ENCODE measurements around the gene MRPL34.

MRPL34 gene

GRCh38 chr19:17347361-17347760 lies 41.7 kb downstream of the MRPL34 start:
- no peak for DNase-seq

- DNase-seq = no peak
These were observed 42.2 kb downstream of the MRPL34 start for GRCh38 chr19:17347877-17348276.

GRCh38 chr19:17348700-17349099 lies 43.0 kb downstream of the MRPL34 start:
- peak; percentile 76 for DNase-seq

GRCh38 chr19:17351815-17352435 lies 46.3 kb downstream of the MRPL34 start:
- DNase-seq = no peak

GRCh38 chr19:17352608-17353280 lies 47.1 kb downstream of the MRPL34 start:
- DNase-seq = no peak

- no peak for DNase-seq
These were observed 47.7 kb downstream of the MRPL34 start for GRCh38 chr19:17353386-17353785.
